GM19035 (cell line): ENCODE results near the gene PRRG1.
"Not testable (repeated sequence)": the region's sequence is repeated elsewhere in the genome, so short reads cannot be mapped to it uniquely, and the experiment has no call there.

Experiments used
- ATAC-seq: cut with Tn5 transposase; IDR thresholded peaks from one replicate; pipeline ENCODE4 v1.9.1; 2021; ENCODE audit not compliant: unreplicated experiment

PRRG1 gene

DNA sequence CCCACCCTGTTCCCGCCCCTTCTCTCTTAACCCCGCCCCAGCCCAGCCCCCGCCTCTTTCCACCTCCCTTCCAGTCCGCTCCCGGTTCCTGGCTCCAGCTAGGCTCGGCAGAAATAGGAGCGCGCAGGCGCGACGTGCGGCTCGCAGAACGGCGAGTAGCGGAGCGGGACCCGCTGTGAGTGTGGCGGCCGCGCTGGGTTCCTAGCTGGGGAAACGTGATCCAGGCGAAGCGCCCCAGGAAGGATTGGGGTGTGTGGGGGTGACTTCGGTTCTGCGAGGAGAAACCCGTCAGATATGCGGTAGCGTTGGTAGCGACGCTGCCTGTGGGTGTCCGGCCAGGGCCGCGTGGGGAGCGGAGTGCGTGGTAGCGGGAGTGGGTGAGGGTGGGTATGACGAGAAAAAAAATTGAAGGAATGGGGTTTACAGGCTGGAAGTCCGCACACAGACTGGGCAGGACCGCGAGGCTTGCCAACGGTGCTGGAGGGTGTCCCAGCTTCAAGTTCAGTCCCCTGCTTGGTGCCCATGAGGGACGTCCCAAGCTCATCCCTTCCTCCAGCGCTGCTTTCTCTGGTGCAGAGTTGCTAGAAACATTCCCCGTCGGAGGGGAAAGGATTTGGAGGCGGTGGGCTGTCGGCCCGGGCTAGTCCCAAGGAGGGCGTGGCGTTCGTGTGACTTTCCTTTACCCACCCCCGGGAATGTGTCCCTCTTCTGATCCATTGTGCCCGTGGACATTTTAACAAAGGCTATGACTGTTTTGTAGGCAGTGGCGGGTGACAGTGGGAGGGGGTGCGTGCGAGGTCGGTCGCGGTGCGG is at the start of gene PRRG1:
Gene PRRG1 (plus strand): TSS at position 144 of the 813 bp plus-strand sequence. CDS start 56,886 bp downstream, outside the sequence.
- no peak for ATAC-seq

DNA sequence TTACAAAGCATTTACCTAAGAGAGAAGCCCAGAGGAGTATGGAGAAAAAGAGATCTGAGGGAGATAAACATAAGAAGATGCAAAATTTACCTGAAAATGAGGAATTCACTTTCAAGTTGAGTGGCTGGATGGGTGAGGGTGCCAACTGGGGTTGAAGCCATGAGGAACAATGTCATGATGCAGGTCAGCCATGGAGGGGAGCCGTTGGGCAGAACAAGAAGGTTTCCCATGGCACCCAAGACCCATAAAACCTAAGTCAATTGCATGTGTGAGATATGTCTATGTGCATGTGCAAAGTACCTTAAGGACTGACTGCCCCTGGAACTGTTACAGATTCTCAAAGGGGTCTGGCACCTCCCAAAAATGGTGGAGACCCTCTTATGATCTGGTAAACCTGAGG is 46.6 kb upstream of the PRRG1 start:
- no peak for ATAC-seq

DNA sequence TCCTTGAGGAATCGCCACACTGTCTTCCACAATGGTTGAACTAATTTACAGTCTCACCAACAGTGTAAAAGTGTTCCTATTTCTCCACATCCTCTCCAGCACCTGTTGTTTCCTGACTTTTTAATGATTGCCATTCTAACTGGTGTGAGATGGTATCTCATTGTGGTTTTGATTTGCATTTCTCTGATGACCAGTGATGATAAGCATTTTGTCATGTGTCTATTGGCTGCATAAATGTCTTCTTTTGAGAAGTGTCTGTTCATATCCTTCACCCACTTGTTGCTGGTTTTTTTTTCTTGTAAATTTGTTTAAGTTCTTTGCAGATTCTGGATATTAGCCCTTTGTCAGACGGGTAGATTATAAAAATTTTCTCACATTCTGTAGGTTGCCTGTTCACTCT is 43.9 kb upstream of the PRRG1 start:
- ATAC-seq, result not testable (repeated sequence)

DNA sequence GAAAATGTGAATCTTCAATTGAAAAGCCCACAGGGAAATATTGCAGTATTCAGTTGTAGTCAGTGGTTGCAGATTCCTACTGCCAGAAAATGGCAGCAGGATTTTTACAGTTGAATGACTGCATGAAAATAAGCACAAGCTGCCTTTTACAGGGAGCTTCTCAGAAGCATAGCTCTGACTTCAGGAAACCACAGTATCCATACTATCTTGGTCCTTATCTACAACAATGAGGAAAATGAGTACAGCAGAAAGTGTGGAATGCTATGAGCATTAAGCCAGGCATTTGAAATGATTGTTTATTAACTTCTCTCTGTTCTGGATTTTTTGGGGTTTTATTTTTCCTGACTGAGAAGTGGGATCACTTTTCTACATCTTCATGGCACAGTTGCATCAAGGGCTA is 34.6 kb upstream of the PRRG1 start:
- ATAC-seq, result no peak

DNA sequence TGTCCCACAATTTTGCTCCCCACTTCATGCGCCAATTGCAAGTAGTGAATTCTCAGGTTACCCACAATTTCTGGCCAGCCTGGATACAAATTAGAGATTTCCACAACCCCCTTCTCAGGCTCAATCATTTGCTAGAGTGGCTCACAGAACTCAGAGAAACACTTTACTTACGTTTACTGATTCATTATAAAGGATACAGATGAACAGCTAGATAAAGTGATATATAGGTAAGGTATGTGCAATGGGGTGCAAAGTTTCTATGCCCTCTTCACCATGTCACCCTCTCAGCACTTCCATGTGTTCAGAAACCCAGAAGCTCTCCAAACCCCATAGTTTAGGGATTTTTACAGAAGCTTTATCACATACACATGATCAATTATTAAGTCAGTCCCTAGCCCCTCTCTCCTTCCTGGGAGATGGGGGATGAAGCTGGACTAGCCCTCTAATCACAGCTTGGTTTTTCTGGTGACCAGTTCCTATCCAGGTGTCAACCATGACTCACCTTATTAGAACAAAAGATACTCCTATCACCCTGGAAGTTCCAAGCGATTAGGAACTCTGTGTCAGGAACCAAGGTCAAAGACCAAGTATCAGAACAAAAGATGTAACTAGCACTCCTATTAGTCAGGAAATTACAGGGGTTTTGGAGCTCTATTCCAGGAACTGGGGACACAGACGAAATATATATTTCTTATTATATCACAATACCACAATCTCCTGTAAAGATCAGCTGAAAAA is 33.5 kb upstream of the PRRG1 start:
- ATAC-seq, result no peak

DNA sequence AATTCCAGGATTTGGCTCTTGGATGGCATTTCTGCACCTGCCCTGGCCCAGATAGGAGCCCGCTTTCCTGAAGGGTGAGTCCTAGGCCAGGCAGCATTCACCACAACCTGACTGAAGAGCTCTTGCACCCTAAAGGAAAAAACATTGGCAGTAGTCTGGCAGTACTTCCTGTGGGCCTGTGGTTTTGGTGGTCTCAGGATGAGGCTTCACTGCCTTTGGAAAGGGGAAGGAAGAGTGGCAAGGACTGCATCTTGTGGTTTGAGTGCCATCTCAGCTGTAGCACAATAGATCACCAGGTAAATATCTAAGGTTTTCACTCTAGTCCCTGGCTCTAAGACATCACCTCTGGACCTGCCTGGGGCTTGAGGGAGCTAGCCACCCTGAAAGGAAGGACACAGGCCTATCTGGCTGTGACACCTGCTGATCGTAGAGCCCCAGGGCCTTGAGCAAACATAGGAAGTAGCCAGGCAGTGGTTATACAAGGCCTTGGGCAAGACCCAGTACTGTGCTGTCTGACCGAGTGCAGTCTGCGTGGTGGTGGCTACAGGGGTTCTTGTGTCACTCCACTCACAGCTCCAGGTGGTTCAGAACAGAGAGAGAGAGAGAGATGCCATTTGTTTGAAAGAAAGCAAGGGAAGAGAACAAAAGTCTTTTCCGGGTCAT is 28.5 kb upstream of the PRRG1 start:
- ATAC-seq, result no peak

DNA sequence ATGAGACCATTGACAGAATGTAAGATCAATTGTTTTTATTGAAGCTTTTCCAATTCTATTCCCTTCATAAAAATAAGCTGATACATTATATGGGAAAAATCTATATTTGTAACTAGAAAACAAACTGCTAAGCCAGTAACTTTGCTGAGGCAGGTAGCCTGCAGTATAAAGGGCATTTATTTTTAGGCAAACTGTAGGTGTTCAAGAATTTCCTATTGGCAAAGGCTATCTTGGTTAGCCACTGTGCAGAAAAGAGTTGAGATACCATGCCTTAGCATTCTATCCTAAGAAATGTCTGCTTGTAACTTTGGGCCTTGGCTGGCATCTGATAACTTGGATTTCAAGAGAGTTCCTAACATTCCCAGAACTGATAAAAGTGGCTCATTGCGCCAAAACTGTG is 18.5 kb upstream of the PRRG1 start:
- no peak for ATAC-seq

DNA sequence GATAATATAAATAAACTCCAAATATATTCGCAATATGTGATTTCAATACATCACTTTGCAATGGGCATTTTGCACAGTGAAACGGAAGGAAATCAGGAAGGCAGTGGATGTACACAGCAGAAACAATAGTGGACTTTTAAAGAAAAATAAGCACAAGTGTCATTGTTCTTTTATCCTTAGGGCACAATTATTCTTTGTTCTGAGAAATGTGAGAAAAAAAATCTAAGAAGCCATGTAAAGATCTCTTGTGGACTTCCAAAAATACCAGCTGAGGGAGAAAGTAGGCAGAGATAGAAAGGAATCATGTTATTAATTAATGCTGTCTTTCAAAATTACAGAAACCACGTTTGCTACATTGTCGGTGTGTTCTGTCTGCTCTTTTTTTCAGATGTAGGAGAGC is 17.6 kb upstream of the PRRG1 start:
- ATAC-seq, result no peak

DNA sequence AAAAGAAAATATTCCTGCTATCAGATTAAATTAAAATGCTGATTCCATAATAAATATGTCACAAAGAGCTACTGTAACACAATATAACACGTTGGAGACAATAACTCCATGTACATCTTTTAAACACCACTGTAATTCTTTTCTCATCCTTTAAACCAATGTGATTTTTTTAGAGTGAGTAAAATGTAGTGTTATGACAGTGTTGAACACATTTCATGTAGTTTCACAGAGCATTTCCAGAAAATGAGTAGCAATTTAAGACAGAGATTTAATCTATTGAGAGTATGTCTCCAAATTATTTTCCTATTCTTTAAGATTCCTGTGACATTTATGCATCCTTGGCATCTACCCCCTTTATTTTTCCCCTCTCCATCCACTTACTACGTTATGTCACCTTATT is 17.1 kb upstream of the PRRG1 start:
- ATAC-seq, result no peak

DNA sequence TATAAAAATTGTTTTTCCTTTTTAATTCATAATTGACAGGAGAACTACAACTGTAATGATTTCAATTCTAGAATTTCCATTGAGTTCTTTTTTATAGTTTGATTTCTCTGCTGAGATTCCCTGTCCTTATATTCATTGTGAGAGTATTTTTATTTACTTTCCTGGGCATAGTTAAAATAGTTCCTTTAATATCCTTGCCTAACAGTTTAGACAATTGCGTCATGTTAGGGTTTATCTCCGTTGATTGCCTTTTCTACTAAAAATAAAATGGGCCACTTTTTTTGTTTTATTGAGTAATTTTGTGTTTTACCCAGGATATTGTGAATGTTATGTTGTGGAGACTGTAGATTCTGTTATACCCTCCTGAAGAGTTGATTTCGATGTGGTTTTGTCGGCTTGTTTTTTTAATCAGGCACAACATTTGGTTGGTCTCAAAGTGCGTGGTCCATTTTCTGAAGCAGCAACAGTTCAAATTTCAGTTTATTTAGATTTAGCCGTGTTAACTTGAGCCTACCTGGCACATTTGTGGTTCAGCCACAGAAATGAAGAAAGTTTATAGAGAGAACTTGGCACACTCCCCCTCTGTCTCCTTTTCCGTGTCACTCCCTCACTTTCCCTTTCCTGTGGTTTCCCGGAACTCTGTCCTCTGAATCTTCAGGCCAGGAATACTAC is 16.0 kb upstream of the PRRG1 start:
- ATAC-seq, result no peak

DNA sequence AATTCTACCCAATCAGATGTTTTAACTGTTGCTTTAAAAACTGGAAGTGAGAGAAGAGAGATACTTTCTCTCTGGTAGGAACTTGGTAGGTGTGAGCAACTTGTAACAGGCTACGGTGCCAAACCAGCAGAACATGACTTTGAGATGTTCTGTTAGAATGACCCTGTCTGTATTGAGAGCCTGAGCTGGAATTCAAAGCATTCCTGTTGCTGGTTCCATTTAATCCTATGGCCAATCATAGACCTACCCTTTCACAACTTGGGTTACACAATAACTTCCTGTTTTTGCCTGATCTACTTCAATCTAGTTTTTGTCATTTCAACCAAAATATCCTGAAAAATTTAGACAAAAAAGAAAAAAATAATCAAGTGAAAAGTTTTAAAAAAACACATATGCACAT is 1.7 kb upstream of the PRRG1 start:
- no peak for ATAC-seq

DNA sequence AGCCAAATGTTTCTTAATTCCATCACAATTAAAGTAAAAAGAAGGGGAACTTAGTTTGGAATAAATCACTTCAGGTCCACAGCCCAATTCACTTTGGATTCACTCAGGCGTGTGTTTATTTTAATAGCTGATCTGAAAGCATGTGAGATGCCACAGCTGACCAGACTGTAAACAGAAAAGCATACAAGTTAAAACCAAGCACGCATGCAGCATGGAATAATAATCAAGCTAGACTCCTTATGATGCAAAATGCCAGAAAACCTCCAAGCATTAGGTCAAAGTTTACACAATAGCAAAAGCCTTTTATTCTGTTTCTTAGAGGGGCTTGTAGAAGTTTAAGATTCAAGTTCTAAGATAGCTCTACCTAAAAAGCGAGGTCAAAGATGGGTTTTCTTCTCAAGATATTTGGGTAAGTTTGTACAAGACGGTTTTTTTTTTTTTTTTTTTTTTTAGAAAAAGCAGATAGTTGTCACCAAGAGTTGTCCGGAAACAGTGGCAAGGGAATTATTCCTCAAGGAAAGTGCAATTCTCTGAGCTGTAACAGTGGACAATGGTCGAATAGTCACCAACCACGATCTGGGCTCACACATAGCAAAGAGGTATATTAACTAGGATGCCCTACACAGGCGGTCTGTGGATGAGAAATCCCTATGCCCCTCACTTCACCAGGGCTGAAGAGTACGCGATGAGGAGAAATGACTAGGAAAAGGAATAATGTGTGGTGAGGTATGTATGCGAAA is 763 bp upstream of the PRRG1 start:
- no peak for ATAC-seq

DNA sequence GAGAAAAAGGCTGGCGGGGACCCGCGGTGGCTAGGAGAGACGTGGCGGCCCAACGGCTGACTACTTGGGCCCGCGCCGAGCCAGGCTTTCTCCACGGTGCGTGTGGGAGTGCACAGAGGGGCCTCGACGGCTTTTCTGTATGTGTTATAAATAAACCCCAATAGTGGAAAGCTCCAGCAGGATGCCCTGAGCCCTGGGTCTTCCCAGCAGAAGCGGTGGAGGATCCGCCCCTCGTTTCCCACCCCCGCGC is 268 bp upstream of the PRRG1 start:
- no peak for ATAC-seq

DNA sequence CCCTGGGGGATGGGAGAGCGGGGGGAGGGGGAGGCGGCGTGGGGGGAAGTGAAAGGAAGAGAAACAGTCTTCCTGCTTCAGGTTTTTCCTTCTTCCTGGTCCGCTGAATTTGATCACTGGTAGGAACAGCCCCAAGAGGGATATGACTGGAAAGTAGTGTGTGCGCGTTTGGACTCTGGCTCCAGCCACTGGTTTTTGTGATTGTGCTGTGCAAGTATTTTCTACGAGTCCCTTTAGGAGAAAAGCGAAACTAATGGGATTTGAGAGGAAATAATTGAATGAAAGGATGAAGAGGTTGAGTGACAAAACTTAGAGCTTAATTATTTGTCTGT is 836 bp downstream of the PRRG1 start:
- no peak for ATAC-seq

DNA sequence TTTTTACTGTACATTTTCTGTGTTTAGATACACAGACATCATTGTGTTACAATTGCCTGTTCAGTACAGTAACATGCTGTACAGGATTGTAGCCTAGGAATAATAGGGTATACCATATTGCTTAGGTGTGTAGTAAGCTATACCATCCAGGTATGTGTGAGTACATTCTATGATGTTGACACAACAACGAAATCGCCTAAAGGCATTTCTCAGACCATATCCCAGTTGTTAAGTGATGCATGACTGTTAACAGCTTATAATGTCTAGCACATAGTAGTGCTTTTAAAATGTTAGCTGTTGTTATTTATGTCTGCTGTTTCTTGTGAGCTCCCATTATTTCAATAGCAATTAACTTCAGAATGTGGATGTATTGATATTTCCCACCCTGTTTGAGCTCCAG is 4.5 kb downstream of the PRRG1 start:
- ATAC-seq, result no peak

DNA sequence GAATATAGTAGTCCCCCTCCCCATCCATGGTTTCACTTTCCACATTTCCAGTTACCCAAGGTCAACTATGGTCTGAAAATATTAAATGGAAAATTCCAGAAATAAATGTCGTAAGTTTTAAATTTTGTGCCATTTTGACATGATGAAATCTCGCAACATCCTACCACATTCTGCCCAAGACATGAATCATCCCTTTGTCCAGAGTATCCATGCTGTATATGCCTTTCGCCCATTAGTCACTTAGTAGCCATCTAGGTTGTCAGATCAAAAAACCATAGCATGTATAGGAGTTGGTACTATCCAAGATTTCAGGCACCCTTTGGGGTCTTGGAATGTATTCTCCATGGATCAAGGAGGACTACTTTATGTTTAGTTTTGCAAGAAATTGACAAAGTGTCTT is 8.3 kb downstream of the PRRG1 start:
- ATAC-seq, result no peak

DNA sequence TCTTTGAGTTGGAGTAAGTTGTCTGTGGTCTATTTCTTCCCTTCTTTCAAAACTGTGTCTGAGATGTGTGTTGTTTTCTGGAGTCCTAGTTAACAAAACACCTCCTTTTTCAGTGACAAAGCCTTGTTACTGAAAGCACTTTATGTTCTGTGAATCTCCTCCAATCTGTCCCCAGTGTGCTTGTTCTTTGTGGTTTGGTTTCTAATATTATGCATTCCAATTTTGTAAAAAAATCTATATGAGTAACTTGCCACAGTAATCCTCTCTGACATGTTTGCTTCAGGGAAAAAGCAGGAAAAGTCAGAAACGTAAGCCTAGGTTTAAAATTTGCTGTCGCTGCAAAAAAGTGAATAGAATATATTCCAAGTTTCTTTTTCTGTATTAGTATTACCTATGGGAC is 12.4 kb downstream of the PRRG1 start:
- ATAC-seq, result no peak

DNA sequence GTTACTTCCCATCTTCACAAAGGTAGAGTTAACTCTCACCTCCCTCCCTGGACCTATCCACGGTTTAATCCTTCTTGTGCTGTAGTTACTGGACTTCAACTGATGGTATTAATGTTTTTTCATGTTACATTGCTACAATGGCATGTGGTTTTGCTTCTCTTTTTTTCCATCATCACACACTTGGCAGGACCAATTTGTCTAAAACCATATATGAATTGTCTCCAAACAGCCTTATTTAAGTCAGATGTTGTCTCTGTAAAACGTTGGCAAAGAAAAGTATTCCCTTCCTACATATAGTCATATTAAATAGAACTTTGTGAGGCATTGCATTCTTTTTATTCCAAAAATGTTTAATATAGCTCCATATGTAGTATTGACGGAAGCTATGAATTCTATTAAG is 15.5 kb downstream of the PRRG1 start:
- ATAC-seq, result no peak

DNA sequence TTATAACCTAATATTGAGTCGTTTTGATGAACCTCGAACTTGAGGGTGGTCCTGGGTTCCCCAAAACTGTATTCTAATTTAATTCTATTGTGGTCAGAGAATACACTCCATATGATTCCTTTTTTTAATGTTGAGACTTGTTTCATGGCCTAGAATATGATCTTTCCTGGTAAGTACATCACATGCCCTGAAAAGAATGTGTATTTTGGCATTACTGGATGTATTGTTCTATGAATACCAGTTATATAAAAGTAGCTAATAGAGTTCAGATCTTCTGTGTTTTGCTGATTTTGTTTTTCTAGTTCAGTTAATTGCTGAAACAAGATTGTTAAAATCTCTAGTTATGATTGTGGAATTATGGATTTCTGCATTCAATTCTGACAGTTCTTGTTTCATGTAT is 18.8 kb downstream of the PRRG1 start:
- no peak for ATAC-seq

DNA sequence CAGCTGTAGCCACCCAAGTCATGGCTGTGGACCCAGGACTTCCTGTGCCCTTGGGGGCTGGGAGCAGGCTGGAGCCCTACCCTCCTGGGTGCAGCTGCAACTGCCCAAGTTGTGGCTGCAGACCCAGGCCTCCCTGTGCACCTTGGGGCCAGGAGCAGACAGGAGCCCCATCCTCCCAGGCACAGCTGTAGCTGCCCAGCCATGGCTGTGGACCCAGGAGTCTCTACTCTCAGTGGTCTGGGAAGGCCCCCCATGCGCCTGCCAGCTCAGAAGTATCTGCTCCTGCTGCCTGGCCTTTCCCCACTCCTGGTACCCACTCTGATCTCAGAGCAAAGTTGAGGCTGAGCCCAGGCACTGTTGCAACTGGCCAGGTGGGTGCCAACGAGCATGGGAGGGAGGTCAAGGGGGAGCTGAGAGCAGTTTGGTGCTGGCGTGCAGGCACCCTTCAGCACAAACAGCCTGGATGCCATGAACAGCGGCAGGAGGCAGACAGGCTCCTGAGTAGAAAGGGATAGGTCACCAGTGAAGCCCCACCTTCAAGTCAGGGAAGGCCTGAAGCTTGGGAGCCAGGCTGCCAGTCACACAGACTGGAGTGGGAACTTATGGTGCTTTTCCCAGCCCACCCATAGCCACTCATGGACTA is 21.5 kb downstream of the PRRG1 start:
- ATAC-seq, result no peak

DNA sequence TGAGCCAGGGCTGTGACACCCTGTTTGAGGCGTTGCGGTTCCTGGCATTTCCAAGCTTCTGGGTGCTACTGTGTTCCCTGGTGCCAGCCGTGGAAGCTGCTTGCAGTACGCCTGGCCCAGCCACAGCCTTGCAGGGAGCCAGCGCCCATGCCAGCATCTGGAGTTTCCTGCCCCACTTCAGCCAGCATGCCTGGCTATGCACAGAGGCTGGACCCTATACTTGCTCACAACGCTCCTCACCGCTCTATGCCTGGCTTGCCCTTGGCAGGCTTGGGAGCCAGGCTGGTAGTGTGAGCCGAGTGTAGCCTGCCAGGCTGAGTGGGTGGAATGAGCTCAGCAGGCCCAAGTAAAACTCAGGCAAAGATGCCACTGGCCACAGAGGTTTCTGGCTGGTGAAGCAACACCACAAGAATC is 22.4 kb downstream of the PRRG1 start:
- no peak for ATAC-seq
